ENCODE results near the gene MDM2.

The MDM2 gene

GRCh38 chr12:68878846-68879245 is 70.9 kb downstream of the MDM2 start:
- no peak for DNase-seq (ENCODE audit: low read depth)

- no peak for DNase-seq (ENCODE audit: low read depth)
These were observed 72.8 kb downstream of the MDM2 start for GRCh38 chr12:68880660-68881325.

GRCh38 chr12:68882251-68882964 is 74.4 kb downstream of the MDM2 start:
- DNase-seq (ENCODE audit: low read depth), result no peak

- DNase-seq (ENCODE audit: low read depth), result no peak
These were observed 75.2 kb downstream of the MDM2 start for GRCh38 chr12:68883151-68883550.

GRCh38 chr12:68884251-68884650 is 76.3 kb downstream of the MDM2 start:
- DNase-seq (ENCODE audit: low read depth), result no peak

GRCh38 chr12:68885381-68885780 is 77.4 kb downstream of the MDM2 start:
- DNase-seq (ENCODE audit: low read depth), result no peak

- no peak for DNase-seq (ENCODE audit: low read depth)
These were observed 78.9 kb downstream of the MDM2 start for GRCh38 chr12:68886636-68887572.

GRCh38 chr12:68887641-68888040 is 79.7 kb downstream of the MDM2 start:
- no peak for DNase-seq (ENCODE audit: low read depth)

- DNase-seq (ENCODE audit: low read depth), result no peak
These were observed 80.3 kb downstream of the MDM2 start for GRCh38 chr12:68888243-68888642.

GRCh38 chr12:68890701-68891113 is 82.7 kb downstream of the MDM2 start:
- DNase-seq (ENCODE audit: low read depth), result no peak

- DNase-seq (ENCODE audit: low read depth), result no peak
These were observed 83.2 kb downstream of the MDM2 start for GRCh38 chr12:68891141-68891540.

GRCh38 chr12:68893201-68893600 is 85.2 kb downstream of the MDM2 start:
- no peak for DNase-seq (ENCODE audit: low read depth)

- no peak for DNase-seq (ENCODE audit: low read depth)
These were observed 85.8 kb downstream of the MDM2 start for GRCh38 chr12:68893741-68894140.

- DNase-seq (ENCODE audit: low read depth), result no peak
These were observed 86.4 kb downstream of the MDM2 start for GRCh38 chr12:68894276-68894855.

GRCh38 chr12:68896881-68897540 is 89.0 kb downstream of the MDM2 start:
- no peak for DNase-seq (ENCODE audit: low read depth)

- no peak for DNase-seq (ENCODE audit: low read depth)
These were observed 91.3 kb downstream of the MDM2 start for GRCh38 chr12:68899251-68899771.

GRCh38 chr12:68900241-68900640 is 92.3 kb downstream of the MDM2 start:
- no peak for DNase-seq (ENCODE audit: low read depth)
